A375 (cell line): ENCODE measurements around the gene PTGER4. TPM values are rescaled to one million over a fixed set of nuclear protein-coding genes. Genes with fewer than 3 reads are reported as not detected.

Experiments
- small RNA-seq: library from RNA; depleted of rRNA; stranded (forward); fragments of <200 nt; gene quantifications from one replicate; pipeline ENCODE3, GENCODE V24; 2014
- total RNA-seq: library from RNA; depleted of rRNA; stranded (reverse); fragments of >200 nt; shearing (Covaris generic); gene quantifications from 2 replicates; pipeline ENCODE4 v1.2.3, GENCODE V29; 2014; rRNA removed

PTGER4 gene
- total RNA-seq = 2.3 and 3.3 TPM in 2 replicates

DNA sequence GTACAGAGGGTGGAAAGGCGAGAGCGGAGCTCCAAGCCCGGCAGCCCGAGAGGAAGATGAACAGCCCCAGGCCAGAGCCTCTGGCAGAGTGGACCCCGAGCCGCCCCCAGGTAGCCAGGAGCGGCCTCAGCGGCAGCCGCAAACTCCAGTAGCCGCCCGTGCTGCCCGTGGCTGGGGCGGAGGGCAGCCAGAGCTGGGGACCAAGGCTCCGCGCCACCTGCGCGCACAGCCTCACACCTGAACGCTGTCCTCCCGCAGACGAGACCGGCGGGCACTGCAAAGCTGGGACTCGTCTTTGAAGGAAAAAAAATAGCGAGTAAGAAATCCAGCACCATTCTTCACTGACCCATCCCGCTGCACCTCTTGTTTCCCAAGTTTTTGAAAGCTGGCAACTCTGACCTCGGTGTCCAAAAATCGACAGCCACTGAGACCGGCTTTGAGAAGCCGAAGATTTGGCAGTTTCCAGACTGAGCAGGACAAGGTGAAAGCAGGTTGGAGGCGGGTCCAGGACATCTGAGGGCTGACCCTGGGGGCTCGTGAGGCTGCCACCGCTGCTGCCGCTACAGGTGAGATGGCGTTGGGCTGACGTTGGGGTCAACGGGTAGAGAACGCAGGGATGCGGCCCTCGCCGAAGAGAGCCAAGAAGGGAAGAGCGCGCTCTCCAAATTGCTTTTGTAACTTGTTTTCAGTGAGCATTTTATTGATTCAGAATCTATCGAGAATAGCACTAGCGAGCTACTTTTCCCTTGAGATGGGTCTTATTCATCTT lies at the start of gene PTGER4:
Gene PTGER4, plus strand, starts transcription at position 3 of the 769 bp plus-strand sequence. CDS start 1,079 bp downstream, outside the sequence.

Small RNA genes within 50 kb of the gene (small RNA-seq; reads per million reads assigned to genes)
- not detected for gene RF00092

Other genes with a start within 250 kb of the PTGER4 start
- gene TTC33, start 76.0 kb downstream of the PTGER4 start, total RNA-seq = 17.0 and 17.2 TPM in 2 replicates
- gene PRKAA1, start 118.5 kb downstream of the PTGER4 start, total RNA-seq = 151 and 153 TPM in 2 replicates
- gene RPL37, start 155.3 kb downstream of the PTGER4 start, total RNA-seq = 4,476 and 4,732 TPM in 2 replicates
- 1.2 and 1.4 TPM in 2 replicates for gene CARD6, start 161.5 kb downstream of the PTGER4 start, total RNA-seq
- 0.11 TPM in 1 of 2 replicates, not detected in the other for gene C7, start 229.6 kb downstream of the PTGER4 start, total RNA-seq